HG03159 (cell line): ENCODE measurements around the gene CPNE6.
A peak's percentile ranks its signal among the peaks of the same experiment; 100 is the strongest.

Experiments
- ATAC-seq: cut with Tn5 transposase; IDR thresholded peaks from one replicate; pipeline ENCODE4 v1.9.1; 2021; ENCODE audit warnings: mild to moderate bottlenecking, moderate library complexity; ENCODE audit not compliant: unreplicated experiment

The CPNE6 gene

GRCh38 chr14:24054324-24054641 is 17.1 kb upstream of the CPNE6 start:
- no peak for ATAC-seq

GRCh38 chr14:24054646-24055045 is 16.7 kb upstream of the CPNE6 start:
- no peak for ATAC-seq

DNA sequence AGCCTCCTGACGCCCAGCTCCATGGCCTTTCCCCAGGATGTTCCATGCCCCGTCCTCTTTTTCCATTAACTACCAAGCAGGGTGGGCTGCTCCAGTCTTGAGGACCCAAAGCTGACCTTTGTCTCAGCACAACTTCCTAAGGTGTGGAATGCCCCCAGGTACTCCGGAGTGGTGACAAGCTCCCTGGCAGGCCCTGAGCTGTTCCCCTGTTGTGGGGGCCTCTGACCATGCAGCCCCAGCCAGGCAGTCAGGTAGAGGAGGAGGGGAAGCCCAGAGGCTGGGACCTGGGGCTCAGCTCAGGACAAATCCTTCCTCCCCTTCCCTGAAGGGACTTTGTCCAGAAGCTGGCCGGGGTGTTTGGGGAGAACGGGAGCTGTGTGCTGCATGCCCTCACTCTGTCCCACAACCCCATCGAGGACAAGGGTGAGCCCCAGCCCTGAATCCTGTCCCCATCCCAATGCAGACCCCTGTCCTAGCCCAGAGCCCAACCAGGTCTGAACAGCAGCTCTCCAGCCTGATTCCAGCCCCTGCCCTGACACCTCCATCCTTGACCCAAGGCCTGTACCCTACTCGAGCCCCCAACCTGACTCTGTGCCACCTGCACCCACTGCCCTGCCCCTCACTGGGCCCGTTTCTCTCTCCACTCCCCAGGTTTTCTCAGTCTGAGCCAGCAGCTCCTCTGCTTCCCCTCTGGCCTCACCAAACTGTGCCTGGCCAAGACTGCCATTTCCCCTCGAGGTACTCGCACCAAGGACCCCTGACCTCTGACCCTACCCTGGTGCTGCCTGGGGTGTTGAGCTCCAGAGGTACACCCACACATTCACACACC is 15.2 kb upstream of the CPNE6 start:
- no peak for ATAC-seq

- no peak for ATAC-seq
Measured at GRCh38 chr14:24056800-24057184, 14.6 kb upstream of the CPNE6 start.

- ATAC-seq = no peak
Measured at GRCh38 chr14:24057271-24057670, 14.1 kb upstream of the CPNE6 start.

DNA sequence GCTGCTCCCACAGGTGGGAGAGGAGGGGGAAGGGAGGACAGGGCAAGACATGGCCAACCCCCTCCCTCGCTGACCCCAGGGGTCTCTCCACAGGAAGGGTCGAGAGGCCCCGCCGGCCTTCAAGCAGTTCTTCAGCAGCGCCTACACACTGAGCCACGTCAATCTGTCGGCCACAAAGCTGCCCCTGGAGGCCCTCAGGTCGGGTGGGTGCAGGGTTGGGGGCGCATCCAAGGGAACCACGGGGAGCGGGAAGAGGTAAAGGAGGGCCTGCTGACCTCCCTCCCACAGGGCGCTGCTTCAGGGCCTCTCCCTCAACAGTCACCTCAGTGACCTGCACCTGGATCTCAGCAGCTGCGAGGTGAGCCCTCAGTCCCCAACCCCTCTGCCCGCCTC is 13.5 kb upstream of the CPNE6 start:
- no peak for ATAC-seq

- ATAC-seq = peak; percentile 50
Measured at GRCh38 chr14:24058260-24058950, 13.0 kb upstream of the CPNE6 start.

- ATAC-seq = no peak
Measured at GRCh38 chr14:24058951-24059475, 12.3 kb upstream of the CPNE6 start.

- no peak for ATAC-seq
Measured at GRCh38 chr14:24059841-24060388, 11.4 kb upstream of the CPNE6 start.

GRCh38 chr14:24060443-24060842 is 10.9 kb upstream of the CPNE6 start:
- ATAC-seq = no peak

DNA sequence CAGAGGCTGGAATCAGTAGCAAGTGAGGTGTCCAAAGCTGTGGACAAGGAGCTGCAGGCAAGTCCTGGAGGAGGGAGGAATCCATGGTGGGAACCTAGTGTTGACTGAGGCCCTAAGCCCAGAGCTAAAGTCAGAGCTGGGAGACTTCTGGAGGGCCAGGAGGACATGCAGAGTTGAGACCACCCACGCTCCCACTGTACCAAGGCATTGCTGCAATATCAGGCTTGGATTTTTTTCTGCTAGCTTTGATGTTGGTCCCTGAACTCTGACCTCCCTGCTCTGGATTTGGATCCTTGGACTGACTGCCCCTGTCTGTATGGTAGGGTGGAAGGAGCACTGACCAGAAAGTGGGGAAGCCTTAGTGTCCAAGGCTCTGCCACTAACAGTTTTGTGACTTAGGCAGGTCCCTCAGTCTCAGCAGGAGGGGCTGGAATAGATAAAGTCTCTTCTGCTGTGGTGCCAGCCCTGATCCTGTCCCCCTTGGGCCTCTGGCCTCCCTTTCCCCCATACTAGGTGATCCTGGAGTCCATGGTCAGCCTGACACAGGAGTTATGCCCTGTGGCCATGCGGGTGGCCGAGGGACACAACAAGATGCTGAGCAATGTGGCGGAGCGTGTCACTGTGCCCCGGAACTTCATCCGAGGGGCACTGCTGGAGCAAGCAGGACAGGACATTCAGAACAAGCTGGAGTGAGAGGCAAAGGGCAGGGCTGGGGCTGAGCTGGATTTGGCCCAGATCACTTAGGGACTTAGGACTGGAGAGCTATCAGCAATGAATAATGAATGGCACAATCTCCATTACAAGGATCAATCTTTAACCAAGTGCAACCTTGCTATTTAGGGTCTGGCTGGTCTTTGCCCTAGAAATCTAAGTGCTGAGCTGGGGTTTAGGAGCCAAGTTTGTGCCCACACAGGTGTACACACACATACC is 10.1 kb upstream of the CPNE6 start:
- no peak for ATAC-seq

GRCh38 chr14:24062216-24062980 is 9.0 kb upstream of the CPNE6 start:
- ATAC-seq = no peak

DNA sequence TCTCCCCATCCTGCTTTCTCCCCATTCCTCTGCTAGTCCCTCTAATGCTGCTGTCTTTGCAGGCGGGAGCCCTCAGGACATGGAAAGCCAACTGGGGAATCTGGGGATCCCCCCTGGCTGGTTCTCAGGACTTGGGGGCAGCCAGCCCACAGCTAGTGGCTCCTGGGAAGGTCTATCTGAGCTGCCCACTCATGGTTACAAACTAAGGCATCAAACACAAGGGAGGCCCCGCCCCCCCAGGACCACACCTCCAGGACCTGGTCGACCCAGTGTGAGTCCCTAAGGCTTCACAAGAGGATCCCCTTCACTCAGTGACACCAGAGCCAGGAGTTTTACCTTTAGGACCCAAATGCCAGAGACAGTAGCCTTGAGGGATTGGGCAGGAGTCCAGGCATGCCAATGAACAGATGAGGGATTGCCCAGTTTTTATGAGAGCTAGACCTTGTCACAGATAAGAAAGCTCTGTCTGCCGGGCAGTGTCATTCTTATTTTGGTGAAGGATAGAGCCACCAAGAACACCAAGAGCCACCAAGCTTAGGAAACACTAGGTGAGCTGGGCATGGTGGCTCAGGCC is 8.0 kb upstream of the CPNE6 start:
- ATAC-seq = no peak

- ATAC-seq = no peak
Measured at GRCh38 chr14:24064091-24064795, 7.1 kb upstream of the CPNE6 start.

DNA sequence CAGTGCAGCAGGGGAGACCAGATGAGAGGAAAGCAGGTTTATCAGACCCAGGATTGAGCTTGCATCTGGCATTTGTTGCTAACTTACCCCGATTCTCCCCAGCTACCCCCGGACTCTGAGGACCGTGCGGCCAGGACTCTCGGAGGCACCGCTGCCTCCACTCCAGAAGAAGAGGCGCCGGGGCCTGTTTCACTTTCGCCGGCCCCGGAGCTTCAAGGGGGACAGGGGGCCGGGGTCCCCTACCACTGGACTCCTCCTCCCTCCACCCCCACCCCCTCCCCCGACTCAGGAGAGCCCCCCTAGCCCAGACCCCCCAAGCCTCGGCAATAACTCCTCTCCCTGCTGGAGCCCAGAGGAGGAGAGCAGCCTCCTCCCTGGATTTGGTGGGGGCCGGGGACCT is 6.5 kb upstream of the CPNE6 start:
- no peak for ATAC-seq

GRCh38 chr14:24065408-24065807 is 6.0 kb upstream of the CPNE6 start:
- no peak for ATAC-seq

DNA sequence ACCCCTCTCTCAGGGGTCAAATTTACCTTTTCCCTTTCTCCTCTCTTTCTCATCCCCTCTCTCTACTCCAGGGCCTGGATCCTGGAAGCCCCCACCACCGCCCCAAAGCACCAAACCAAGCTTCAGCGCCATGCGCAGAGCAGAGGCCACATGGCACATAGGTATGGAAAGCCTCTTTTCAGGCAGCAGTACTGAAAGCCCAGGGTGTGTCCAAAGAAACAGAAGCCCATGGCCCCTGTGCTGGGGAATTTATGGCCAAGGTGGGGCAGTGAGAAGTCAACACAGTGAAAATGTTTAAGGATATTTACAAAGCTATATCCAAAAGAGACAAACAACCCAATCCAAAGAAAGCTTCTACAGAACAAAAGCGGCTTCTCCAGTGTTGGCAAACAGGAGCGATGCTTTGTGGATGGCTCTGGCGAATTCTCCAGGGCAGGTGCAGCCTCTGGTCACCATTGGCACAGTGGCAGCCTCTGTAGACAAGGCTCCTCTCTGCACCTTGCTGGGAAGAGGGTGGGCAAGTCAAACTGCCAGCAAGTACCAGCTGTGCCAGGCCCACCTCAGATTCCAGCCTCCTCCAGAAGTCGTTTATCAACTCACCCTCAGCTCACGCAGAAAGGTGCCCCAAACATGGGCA is 4.7 kb upstream of the CPNE6 start:
- no peak for ATAC-seq

DNA sequence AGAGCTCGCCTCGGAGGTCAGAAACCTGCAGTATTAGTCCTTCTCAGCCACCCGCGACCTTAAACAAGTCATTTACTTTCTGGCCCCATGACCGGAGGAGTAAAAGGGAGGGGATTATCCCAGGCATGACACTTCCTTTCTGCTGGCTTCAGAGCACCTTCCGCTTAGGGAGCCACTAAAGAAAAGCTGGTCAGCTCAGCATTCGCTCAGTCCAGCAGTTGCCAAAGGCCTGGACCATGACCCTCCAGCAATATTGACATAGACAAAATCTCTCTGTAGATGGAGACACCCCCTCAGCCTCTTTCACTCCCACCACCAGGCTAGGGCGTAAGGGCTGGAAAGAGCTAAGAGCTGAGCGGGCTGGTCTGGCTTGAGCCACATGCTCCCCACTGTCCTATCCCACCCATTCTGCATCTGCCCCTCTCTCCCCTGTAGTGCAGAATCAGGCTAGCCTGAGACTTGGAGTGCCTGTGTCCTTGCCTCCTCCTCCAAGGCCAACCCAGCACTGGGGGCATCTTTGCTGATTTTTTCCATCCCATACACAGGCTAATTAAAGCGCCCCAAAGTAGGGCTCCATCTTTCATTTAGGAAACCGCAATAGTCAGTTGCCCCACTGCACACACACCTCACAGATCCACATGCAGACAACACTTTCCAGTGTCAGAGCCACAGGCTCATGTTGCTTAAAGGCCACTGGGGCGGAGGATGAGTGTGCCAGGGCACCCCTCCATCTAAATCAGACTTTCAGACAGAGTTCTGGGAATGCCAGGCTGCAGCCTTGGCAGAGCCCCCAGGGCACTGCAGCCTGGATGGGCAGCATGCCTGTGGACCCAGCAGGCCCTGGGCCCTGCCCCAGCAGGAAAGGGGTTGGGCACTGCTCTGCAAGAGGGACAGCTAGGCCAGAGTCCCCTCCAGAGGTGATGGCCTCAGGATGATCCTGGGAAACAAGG is 4.0 kb upstream of the CPNE6 start:
- no peak for ATAC-seq
